Stomach (tissue), 9 donors: ENCODE measurements around the gene RBM19. TPM values are rescaled to one million over a fixed set of nuclear protein-coding genes. Genes with fewer than 3 reads are reported as not detected.

Experiments
- DNase-seq, 2 donors: peaks; one replicate each; pipeline versions ENCODE4 v3.0.0 to v3.0.0-alpha.2; 2013 to 2019
- H3K27ac ChIP-seq, 5 donors: fragments of 200-600 bp in 4 of 5; sonication (generic) in 4 of 5; one replicate each; pipeline ENCODE4 v1.5.1; 2013 to 2019; ENCODE audit warnings: mild to moderate bottlenecking in 1 of 5, moderate library complexity in 1 of 5
- H3K27me3 ChIP-seq, 3 donors: fragments of 200-600 bp; sonication (generic); one replicate each; pipeline ENCODE4 v1.5.1; 2017 to 2019; ENCODE audit warnings: mixed run types in 1 of 3
- H3K36me3 ChIP-seq, 4 donors: fragments of 200-600 bp; sonication (generic); 1 replicate in 3 of 4; 2 replicates in 1 of 4; pipeline ENCODE4 v1.5.1; 2016 to 2019
- H3K4me1 ChIP-seq, 4 donors: fragments of 200-600 bp; sonication (generic); one replicate each; pipeline ENCODE4 v1.5.1; 2016 to 2019
- H3K4me3 ChIP-seq, 4 donors: fragments of 200-600 bp; sonication (generic) in 3 of 4; one replicate each; pipeline ENCODE4 v1.5.1; 2016 to 2019; ENCODE audit warnings: mild to moderate bottlenecking in 1 of 4
- H3K9me3 ChIP-seq, 4 donors: fragments of 200-600 bp; sonication (generic); one replicate each; pipeline ENCODE4 v1.5.1; 2016 to 2019
- EP300 ChIP-seq: sonication (generic); formaldehyde crosslinking; IDR thresholded peaks from one replicate; pipeline ENCODE4 v1.6.1; 2017; ENCODE audit warnings: antibody characterized with exemption
- POLR2A ChIP-seq, 4 donors: fragments of 450-650 bp; IDR thresholded peaks; one replicate each; pipeline ENCODE4 v1.6.1; 2016; ENCODE audit warnings: antibody characterized with exemption in 4 of 4, control low read depth in 2 of 4, mild to moderate bottlenecking in 1 of 4, moderate library complexity in 1 of 4
- POLR2AphosphoS5 ChIP-seq, 3 donors: sonication (generic); formaldehyde crosslinking; IDR thresholded peaks; one replicate each; pipeline ENCODE4 v1.6.1; 2016; ENCODE audit warnings: antibody characterized with exemption in 3 of 3
- WGBS, 5 donors: extraction: QIAGEN DNeasy Blood & Tissue Kit in 3 of 5; methylation state at CpG; one replicate each; pipeline versions ENCODE4 v1.1.5 to v1.1.7; 2013 to 2018; 5-methylcytosine and 5-hydroxymethylcytosine counted together
- intact Hi-C: fragments of 100-400 bp; cut with DNase I; formaldehyde crosslinking; loops from one replicate; pipeline ENCODE4 v1.15.1; 2023; ENCODE audit warnings: low total_unique reads
- polyA plus RNA-seq, 3 donors: library from polyadenylated mRNA; stranded (reverse); fragments of 200-250 nt; gene quantifications; one replicate each; pipeline ENCODE4 v1.2.3, GENCODE V29; 2013
- total RNA-seq, 5 donors: library from RNA; depleted of rRNA; stranded (reverse); fragments of >200 nt; gene quantifications; one replicate each; pipeline versions ENCODE4 v1.1.0 to v1.2.3, GENCODE V29; 2014 to 2016
- TF ChIP-seq, protein P1 (sequence below), 7 experiments: fragments of 450-650 bp in 4 of 7; fragments of 200-600 bp in 3 of 7; sonication (generic) in 3 of 7; IDR thresholded peaks; one replicate each; pipeline ENCODE4 v1.5.1; 2016 to 2019; ENCODE audit warnings: antibody characterized with exemption in 7 of 7, control low read depth in 2 of 7, mild to moderate bottlenecking in 1 of 7
- donor health status: healthy with polysubstance abuse.
- donor health status: Bipolar disorder and iron deficiency.
- donor health status: healthy.

Gene RBM19
- total and polyA plus RNA-seq, 8 donors, result 8.1 to 109 (median 27.3) TPM

DNA sequence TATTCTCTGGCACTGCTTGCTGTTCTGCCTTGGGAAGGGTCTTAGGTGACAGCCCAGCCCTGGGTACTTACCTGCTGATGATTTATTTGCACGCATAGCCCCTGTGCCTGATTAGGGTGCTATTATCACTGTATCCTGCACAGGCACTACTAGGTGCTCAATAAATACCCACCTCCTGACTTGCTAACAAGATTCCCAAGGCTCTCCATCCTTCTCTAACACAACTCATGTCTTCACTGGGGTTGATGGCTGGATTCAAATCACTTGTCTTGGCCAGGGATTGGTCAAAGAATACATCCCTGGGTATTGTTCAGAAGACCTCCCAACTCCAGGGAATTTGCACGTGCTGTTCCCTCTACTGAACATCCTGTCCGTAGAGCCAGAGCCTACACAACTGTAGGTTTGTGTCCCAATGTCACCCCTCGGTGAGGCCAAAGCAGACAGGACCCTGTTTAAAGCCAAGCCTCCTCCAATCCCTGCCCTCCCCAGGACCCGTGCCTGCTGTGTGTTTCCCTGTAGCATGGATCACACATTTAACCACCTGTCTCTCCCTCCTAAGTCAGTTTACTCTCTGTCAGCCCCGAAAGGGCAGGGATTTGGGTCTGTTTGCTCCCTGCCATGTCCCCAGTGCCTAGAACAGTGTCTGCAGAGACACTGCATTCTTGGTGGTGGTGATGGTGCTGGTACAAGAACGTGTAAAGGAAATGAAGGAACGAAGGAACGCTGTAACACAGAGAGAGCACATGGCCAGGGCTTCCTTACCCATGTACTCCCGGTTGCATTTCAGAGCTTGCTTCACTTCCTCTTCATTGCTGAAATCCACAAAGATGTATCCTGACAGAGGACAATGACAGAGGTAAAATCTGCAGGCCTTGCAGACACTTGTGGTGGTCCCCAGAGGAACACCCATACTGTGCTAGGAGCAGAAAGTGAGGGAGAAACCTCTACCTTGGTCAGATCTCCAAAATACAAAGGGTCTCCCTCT is 16.5 kb downstream of the RBM19 start:
- WGBS, 5 donors, result 90 to 94% (median 94%) methylated on average over 10 of the region's 10 CpGs
- Histone ChIP-seq H3K4me3 (no peak overlapping the region), H3K9me3 (no peaks in the 10 kb centered on the region), H3K4me1 (no peaks in the 10 kb centered on the region), H3K27ac (no peak overlapping the region), H3K27me3 (no peaks in the 10 kb centered on the region), H3K36me3 (peaks cover 76 to 100% (median 100%) of the 10 kb centered on the region in 4 donors)
- TF ChIP-seq POLR2AphosphoS5 (IDR thresholded peaks at IDR 0.05) (no peak), POLR2A (IDR thresholded peaks at IDR 0.05) (no peak), EP300 (no peak)
- TF ChIP-seq, protein P1, sequence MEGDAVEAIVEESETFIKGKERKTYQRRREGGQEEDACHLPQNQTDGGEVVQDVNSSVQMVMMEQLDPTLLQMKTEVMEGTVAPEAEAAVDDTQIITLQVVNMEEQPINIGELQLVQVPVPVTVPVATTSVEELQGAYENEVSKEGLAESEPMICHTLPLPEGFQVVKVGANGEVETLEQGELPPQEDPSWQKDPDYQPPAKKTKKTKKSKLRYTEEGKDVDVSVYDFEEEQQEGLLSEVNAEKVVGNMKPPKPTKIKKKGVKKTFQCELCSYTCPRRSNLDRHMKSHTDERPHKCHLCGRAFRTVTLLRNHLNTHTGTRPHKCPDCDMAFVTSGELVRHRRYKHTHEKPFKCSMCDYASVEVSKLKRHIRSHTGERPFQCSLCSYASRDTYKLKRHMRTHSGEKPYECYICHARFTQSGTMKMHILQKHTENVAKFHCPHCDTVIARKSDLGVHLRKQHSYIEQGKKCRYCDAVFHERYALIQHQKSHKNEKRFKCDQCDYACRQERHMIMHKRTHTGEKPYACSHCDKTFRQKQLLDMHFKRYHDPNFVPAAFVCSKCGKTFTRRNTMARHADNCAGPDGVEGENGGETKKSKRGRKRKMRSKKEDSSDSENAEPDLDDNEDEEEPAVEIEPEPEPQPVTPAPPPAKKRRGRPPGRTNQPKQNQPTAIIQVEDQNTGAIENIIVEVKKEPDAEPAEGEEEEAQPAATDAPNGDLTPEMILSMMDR (IDR thresholded peaks at IDR 0.05), result no peak
- no peak for DNase-seq
- intact Hi-C loops, result no loop called here

DNA sequence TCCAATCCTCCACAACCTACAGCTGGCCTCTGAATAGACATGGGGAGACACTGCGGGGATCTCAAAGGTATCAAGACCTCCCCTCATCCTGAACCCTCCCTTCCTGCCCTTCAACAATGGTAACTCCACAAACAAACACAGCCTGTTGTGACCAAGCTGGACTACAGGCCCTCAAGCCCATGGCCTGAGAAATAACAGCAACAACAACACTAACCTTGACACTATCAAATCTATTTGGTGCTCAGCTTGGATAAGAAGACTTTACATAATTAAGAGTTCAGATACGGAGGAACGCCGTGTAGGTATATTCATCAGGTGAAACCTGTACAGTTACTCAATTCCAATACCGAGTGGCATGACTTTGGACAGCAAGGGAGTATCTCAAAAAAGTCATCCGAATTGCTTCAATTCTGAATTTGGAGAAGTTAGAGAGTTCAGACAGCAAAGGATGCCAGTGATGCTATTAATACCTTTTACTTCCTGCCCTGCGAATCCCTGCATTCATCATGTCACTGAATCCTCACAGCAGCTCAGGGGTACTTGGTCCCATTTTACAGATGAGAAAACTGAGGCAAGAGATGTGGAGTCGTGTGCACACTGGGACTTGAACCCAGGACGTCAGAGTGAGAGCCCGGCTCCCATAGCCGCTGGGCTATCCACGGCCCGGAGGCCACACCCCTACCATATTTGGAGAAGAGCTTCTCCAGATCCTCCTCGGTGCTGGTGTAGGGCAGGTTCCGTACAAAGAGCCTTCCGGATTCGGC is 17.8 kb downstream of the RBM19 start:
- TF ChIP-seq, protein P1 (IDR thresholded peaks at IDR 0.05), result no peak
- TF ChIP-seq POLR2AphosphoS5 (IDR thresholded peaks at IDR 0.05) (no peak), POLR2A (IDR thresholded peaks at IDR 0.05) (no peak), EP300 (no peak)
- 91 to 95% (median 93%) methylated on average over 17 of the region's 17 CpGs for WGBS, 5 donors
- no peaks in the 10 kb centered on the region for H3K27me3 ChIP-seq
- H3K4me1 ChIP-seq, result no peaks in the 10 kb centered on the region
- H3K9me3 ChIP-seq, result no peaks in the 10 kb centered on the region
- H3K36me3 ChIP-seq, result peaks cover 72 to 100% (median 100%) of the 10 kb centered on the region in 4 donors
- no peak overlapping the region for H3K27ac ChIP-seq
- no peak overlapping the region for H3K4me3 ChIP-seq
- intact Hi-C loops, result no loop called here
- DNase-seq, result no peak

GRCh38 chr12:113946175-113946574 is 19.9 kb downstream of the RBM19 start:
- DNase-seq, result no peak
- no peaks in the 10 kb centered on the region for H3K4me1 ChIP-seq
- H3K9me3 ChIP-seq, result no peaks in the 10 kb centered on the region
- H3K4me3 ChIP-seq, result no peak overlapping the region
- no peak for TF ChIP-seq POLR2AphosphoS5 (IDR thresholded peaks at IDR 0.05)
- TF ChIP-seq EP300, result no peak
- TF ChIP-seq, protein P1 (IDR thresholded peaks at IDR 0.05), result no peak
- TF ChIP-seq POLR2A (IDR thresholded peaks at IDR 0.05), result no peak
- H3K27ac ChIP-seq, result no peak overlapping the region
- intact Hi-C loops, result no loop called here
- peaks cover 80 to 100% (median 100%) of the 10 kb centered on the region in 4 donors for H3K36me3 ChIP-seq
- H3K27me3 ChIP-seq, result no peaks in the 10 kb centered on the region
- 93 to 97% (median 95%) methylated on average over 8 of the region's 8 CpGs for WGBS, 5 donors
